GM19328 (cell line): Measurements from ENCODE around the gene MEF2D.

Source experiments
- ATAC-seq: cut with Tn5 transposase; IDR thresholded peaks from one replicate; pipeline ENCODE4 v1.9.1; 2021; ENCODE audit warnings: mild to moderate bottlenecking, moderate library complexity; ENCODE audit not compliant: unreplicated experiment

MEF2D gene

DNA sequence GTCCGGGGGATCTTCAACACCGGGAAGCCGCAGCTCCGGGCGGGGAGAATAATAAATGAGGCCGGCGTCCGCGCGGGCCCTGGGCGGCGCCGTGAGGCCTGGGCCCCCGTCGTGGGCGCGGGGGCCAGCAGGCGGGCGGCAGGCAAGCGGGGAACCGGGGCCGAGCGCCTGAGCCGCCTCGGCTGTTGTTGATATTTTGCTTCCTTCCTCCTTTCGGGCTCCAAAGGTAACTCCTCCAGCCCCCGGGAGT is at the start of gene MEF2D:
Gene MEF2D, minus strand, starts transcription at position 233 of the 250 bp plus-strand sequence. CDS start 17,483 bp downstream, outside the sequence.
- ATAC-seq = no peak

DNA sequence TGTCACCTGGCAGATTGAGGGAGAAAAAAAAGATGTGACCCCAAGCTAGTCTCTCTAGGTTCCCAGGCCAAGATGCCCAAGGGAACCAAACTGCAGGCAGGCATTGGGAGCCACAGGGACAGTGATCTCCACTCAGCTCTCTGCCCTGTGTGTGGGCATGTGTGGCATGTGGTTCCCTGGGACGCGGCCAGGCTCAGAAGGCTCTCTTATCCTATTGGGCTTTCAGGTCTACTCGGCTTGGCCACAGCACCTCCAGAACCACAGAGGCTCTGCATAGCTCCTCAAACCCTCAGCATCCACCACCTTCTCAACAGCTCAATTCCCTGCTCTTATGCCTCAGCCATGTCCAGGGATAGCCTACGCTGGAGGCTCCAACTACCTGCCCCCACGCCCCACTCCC is 49.8 kb upstream of the MEF2D start:
- no peak for ATAC-seq

DNA sequence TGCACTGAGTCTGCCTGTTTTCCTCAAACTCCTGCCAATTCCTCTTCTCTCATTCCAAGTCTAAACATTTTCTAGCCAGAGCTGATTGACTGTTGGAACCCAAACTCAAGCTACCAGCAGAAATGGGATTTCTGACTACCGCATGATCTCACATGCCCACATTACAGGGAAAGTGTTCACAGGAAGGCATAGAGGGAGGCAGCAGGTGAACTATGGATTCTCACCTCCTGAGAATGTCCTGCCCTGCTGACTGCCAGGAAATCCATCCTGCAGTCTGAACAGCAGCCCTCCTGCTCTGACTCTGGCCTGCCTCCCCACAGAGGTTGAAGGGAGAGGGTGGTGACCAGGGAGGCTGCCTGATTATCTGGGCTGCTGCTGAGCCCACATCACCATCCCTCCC is 49.3 kb upstream of the MEF2D start:
- no peak for ATAC-seq

DNA sequence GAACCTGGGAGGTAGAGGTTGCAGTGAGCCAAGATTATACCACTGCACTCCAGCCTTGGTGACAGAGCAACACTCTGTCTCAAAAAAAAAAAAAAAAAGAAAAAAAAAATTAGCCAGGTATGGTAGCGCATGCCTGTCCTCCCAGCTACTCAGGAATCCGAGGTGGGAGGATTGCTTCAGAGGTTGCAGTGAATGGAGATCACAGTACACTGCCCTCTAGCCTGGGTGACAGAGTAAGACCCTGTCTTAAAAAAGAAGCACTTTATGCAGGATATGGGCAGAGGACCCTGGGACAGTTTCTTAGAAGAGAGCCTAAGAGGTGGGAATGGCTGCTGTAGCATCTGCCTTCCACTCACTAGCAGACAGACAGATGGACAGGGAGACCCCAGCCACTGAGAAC is 48.8 kb upstream of the MEF2D start:
- no peak for ATAC-seq

DNA sequence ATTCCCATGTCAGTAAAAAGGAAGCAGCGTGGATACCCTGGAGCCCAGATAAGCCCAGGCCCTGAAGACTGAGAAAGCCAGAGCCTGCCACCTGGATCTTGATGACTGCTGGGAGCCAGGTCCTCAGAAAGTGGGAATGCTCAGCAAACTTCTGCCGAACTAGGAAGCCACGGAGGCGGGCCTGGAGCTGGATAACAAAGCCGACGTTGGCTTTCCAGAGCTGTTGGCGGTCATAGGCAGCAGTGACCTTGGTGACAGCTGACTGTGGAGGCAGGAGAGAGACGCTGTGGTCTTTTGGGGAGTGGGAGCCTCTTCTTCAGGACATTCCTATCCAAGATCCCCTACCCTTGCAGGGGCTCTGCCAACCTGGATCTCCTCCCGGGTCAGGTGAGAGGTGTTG is 47.4 kb upstream of the MEF2D start:
- ATAC-seq = no peak

DNA sequence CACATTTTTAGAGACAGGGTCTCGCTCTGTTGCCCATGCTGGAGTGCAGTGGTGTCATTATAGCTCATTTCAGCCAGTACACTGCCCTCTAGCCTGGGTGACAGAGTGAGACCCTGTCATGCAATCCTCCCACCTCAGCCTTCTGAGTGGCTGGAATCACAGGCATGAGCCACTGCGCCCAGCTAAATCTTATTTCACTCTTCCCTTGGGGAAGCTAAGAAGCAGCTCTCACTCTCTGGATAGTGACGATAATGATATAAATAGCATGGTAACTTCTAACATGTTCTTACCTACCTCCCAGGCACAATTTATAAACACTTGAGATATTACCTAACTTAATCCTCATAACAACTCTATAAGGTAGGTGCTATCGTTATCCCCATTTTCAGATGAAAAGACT is 46.9 kb upstream of the MEF2D start:
- ATAC-seq = no peak

DNA sequence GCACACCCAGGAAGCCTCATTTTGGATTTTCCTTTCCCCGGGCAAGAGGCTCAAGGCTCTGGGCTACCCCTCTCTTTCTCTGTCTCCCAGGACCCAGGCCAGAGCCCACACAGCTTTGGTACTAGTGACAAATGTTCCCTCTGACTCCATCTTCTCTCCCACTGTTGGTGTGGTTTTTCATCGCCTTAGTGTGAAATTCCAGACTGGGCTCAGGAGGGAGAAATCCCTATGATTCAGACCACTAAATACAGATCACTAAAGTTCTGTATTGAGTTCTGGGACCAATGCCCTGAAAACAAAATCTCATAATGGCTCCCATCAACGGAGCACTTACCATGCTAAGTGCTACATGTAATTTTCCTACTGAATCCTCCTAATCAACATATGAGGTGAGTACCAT is 45.7 kb upstream of the MEF2D start:
- no peak for ATAC-seq

DNA sequence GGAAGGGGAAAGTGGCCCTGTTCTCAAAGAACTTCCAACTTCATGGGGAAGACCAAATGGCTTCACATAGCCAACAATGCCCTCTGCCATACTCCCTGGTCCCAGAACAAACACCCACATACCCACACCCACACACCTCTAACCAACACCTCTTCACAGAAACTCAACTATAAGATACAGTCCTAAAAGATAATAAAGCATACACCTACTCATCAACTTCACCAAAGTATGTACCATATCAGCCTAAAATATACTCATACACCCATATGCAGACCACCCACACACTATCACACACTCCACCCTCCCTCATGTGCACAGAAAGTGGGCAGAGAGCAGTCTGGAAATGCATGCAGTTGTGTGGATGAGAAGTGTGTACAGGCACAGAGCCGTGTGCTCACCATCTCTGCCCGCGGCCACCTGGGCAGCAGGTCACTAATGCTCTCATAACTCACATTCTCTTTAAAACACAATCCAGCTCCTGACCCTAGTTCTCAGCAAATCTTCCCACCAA is 44.1 kb upstream of the MEF2D start:
- ATAC-seq = no peak

DNA sequence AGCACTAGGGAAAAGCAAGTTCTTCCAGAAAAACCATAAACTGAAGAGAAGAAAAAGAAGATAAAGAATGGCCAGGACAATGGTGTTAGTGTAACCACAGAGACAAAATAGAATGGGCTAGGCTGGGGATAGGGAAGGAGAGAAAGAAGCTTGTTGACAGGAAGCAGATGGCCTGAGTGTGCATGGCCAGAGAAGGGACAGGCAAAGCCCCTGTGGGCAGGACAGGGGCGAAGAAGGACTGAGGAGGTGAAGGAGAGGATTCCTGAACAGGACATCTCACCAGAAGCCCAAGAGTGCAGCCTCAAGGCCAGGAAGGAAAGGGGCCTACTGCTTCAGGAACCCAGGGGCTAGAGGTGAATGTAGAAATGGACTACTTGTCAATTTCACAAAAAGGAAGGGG is 42.5 kb upstream of the MEF2D start:
- no peak for ATAC-seq

DNA sequence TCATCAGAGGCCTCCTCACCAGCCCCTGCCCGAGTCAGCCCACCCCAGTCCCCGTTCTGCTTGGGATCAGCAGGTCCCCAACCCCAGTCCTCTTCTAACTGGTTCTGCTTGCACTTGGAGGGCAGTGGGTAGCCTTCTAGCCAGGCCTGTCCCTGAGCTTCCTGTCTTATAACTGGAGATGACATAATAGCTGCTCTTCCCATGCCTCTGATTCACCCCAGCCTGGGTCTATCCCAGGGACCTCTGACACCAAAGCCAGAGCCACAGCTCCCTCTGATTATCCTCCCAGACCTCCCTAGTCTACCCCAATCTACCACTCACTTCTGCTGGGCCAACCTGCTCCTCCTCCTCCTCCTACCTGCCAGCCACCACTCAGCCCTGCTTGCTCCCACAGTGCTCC is 40.4 kb upstream of the MEF2D start:
- no peak for ATAC-seq

DNA sequence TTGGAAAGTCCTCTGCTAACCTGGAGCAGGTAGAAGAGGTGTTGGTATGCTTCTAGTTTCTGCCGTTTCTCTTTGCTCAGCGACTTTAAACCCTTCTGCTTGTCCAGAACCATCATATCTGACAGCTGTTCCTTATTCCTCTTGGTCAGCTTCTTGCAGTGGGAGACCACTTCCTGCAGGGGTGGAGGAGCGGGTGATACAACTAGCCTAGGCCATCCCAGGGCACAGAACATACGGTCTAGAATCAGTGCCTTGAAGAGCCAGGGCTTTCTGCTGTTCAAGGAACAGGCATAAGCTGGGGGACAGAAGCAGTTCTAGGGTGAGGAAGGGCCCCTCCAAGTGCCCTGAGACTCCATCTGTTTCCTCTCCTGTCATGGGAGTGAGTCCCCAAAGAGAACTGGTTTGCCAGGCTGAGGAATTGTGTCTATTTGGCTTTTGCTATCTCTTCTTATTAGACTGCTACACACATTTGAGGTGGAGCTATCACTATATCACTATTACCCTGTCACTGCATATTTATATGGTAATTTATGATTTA is 39.3 kb upstream of the MEF2D start:
- no peak for ATAC-seq

DNA sequence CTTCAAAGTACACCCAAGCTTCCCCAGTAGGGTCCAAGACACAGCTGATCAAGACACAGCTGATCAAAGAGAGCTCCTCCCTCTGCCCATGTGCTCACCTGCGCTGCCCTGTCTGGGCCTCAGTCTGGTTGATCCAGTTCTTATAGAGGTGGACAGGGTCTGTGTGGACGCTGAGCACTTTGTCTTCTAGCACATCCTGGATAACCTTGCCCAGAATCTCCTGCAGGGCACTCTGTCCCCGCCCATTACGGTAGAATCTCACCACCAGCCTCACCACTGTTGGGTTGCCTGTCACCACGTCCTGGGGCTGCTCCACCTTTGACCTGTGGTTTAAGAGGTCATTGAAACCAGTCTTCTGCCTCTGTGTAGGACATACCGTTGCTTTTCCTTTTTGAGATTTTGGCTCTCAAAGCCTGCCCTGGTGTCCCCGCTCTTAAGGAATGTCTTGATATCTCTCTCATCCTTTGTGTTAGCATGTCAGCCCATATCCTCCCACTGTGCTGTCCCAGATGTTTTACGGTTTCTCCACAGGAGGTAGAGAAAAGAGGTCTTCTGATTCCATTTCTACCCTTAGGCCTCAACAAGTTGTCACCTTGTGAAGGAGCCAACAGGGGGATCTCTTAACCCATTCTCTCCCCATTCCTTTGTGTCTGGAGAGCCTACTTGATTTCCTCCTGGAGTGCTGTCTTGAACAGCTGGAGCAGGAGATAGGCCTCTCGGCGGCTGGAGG is 38.3 kb upstream of the MEF2D start:
- ATAC-seq = no peak

DNA sequence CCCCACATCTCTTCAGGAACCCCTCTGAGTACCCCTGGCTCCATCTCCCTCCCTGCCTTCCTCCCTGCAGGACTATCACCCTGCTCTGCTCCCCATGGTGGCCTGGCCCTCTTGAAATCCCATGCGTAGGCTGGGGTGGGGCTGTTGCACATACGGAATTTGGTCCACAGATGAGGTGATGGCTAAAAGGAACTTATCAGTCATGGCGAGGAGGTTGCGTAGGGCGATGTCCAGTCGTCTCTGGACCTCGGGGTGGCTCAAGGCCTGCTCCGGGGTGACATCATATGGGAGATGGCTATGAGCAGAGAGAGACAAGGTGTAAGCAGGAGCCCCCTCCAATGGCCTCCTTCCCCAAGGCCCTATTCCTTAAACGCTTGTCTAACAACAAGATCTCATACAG is 36.5 kb upstream of the MEF2D start:
- no peak for ATAC-seq

DNA sequence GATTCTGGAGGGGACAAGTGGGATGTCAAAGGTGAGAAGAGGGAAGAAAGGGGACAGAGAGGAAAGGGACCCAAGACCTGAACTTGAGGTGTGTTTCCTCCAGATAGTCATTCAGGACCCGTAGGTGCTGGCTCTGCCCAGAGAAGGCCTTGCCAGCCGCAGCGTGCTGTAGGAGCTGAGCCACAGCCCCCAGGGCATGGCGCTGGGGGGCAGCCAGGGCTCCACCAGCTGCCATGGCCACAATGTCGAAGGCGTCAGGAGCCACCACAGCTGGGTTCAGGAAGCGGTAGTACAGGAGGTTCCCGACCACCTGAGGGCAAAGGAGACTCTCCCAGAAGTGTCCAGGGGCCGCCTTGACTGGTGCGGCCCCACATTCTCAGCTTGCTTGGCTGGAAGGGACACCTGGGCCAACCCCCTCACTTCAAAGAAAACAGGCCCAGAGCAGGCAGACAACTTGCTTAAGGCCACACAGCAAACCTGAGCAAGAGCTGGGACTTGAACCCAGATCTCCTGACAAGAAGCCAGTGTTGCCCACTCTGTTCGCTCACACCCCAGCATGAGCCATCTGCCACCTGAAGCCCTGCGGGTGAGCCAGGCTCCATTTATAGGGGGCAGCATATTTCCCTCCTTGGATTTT is 34.0 kb upstream of the MEF2D start:
- no peak for ATAC-seq

DNA sequence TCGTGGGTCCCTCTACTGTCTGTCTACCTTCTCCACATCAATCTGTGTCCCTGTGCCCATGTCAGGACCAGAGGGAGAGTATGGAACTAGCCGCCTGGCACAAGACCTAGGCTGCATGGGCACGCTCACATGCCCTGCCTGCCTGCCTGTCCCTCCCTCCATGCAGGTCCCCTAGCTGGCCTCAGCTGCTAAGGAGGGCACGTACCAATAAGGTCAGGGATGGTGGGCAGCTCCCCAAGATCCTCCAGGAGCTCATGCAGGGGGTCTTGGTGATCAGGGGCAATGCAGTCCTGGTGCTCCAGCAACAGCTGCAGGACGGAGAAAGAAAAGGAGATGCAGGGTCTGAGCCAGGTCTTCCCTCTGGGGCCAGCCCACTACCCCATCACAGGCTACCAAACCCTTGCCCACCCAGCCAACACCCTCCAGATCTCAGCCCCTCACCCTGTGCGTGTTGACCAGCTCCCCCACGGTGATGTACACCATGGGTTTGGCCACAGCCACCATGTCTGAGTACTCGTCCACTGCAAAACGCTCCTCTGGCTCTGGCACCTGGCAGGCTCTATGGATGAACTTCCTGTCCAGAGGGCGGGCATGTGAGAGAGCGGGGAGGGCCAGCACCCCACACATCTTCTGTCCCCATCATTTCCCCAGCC is 33.1 kb upstream of the MEF2D start:
- no peak for ATAC-seq

DNA sequence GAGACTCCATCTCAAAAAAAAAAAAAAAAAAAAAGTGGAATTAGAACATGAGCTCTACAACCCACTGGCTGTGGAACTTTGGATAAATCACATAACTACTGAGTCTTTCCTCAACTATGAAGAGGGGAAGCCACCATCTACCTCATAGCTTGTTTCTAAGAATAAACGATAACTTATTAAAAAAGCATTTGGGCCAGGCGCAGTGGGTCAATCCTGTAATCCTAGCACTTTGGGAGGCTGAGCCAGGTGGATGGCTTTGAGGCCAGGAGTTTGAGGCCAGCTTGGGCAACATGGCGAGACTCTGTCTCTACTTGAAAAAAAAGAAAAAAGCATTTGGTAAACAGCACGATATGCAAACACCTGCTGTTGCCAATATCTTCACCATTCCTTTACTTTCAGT is 31.8 kb upstream of the MEF2D start:
- ATAC-seq = no peak

DNA sequence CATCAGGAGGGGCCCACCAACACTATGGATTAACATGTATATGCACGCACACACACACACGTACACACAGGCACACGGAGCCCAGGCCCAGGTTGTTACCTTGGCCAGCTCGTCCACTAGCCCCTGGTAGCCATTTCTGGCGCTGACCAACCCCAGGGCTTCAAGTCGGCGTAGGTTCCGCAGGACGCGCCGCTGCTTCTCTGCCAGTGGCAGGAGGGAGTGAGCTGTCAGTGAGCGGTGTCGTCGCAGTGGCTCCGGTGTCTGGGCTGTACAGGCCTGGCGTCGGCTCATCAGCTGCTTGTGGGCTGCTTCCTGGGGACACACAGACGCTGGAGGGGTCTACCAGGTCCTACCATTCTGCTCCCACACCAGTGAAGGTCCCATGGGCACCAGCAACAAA is 29.4 kb upstream of the MEF2D start:
- no peak for ATAC-seq

DNA sequence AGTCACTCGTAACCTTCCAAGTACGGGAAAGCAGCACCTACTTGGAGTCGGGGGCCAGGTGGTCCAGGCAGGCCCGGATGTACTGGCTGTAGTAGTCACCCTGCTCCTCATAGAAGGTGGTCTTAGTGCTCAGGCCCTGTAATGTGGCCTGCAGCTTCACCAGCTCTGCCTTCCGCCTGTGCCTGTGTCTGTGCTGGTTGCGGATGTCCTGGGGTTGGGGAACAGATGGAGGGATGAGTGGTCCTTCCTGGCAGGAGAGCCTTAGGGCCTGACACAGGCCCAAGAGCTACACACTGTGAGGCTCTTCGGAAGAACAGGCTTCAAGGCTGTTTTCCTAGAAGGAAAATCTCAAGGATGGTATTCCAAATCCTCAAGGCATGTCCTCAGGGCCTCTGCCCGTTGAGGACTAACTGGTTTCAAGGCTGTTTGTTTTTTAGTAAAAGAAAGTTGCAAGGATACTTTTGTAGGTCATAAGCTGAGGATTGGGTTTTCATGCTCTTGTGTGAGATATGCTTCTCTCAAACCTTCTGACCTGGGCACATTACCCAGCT is 28.4 kb upstream of the MEF2D start:
- ATAC-seq = no peak

DNA sequence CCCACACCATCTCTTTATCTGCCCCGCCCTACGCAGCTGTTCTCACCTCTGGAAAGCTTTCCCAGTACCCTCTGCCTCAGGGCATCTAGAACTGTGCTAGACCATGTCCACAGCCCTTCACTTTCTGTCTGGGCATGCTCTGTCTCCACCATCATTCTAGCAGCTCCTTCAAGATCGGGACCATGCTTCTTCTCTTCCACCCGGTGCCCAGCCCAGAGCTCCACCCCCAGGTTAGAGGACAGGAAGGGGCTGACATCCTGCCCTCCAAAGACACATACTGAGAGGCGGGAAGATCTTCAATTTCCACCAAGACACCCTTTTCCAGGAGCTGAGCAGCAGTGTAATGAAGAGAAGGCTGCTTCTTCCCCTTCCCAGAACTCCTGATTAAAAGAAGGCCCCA is 27.7 kb upstream of the MEF2D start:
- no peak for ATAC-seq

DNA sequence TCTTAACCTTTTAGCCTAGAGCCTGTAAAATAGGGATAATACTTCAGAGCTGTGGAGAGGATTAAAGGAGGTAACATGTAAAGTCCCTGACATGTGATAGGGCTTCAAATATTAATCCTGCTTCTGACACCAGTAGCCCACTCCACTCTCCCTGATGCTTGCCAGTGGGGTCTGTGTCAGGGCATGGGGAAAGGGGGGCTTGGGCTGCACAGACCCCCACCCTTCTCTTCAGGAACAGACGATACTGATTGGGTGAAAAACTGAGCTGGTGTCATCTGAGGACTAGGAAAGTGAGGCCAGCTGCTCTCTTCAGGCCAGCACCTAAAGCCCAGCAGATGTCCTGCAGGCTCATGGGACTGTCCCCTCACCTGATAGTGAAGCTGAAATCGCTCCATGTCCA is 27.0 kb upstream of the MEF2D start:
- ATAC-seq = no peak

DNA sequence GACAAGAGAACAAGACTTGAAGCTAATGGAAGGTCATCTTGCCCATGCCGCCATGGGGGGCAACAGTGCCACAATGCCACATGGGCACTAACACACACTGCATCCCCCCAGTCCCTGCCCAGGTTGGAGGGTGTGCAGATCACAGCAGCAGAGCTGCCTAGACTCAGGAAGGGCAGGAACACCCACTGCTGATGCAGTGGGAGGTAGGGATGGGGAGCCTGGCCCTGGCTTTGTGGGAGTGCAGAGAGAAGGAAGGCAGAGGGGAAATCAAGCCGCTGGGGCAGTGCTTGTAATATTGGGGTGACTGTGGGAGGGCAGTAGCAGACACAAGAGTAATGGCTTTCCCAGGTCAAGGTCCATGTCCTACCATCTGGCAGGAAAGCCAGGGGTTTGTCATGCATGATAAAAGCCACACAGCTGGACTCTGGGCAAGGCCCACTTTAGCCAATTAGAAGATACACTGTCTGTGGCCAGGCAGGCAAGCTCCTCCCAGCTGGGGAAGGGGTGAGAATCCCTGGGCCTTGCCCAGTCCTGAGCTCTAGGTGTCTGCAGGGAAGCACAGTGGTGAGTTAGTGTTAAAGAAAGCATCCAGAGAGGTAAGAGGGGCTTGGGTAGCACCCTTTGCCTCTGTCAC is 25.4 kb upstream of the MEF2D start:
- no peak for ATAC-seq
